Measurements from ENCODE around the gene PPP1R1B. TPM values are rescaled to one million over a fixed set of nuclear protein-coding genes. Genes with fewer than 3 reads are reported as not detected.
A peak's percentile ranks its signal among the peaks of the same experiment; 100 is the strongest.

Gene PPP1R1B
- total RNA-seq, 1 experiment from 2014 or later, result 0.08 TPM

GRCh38 chr17:39639566-39640458, 13.1 kb downstream of the PPP1R1B start:
- in situ Hi-C loops (cut with HindIII; ENCODE audit: low pct_unique_long_range_greater_than_20kb, low sequenced_read_pairs), result no loop called here
- DNase-seq (ENCODE audit: low read depth, low spot score), result no peak

- in situ Hi-C loops (cut with HindIII; ENCODE audit: low pct_unique_long_range_greater_than_20kb, low sequenced_read_pairs), result no loop called here
- no peak for DNase-seq (ENCODE audit: low read depth, low spot score)
Measured at GRCh38 chr17:39640591-39641031, 13.9 kb downstream of the PPP1R1B start.

- in situ Hi-C loops (cut with HindIII; ENCODE audit: low pct_unique_long_range_greater_than_20kb, low sequenced_read_pairs), result no loop called here
- no peak for DNase-seq (ENCODE audit: low read depth, low spot score)
Measured at GRCh38 chr17:39641097-39641496, 14.3 kb downstream of the PPP1R1B start.

- in situ Hi-C loops (cut with HindIII; ENCODE audit: low pct_unique_long_range_greater_than_20kb, low sequenced_read_pairs), result no loop called here
- DNase-seq (ENCODE audit: low read depth, low spot score), result no peak
Measured at GRCh38 chr17:39641883-39642282, 15.1 kb downstream of the PPP1R1B start.

GRCh38 chr17:39642291-39643074, 15.7 kb downstream of the PPP1R1B start:
- DNase-seq (ENCODE audit: low read depth, low spot score), result no peak
- in situ Hi-C loops (cut with HindIII; ENCODE audit: low pct_unique_long_range_greater_than_20kb, low sequenced_read_pairs), result no loop called here

- in situ Hi-C loops (cut with HindIII; ENCODE audit: low pct_unique_long_range_greater_than_20kb, low sequenced_read_pairs), result no loop called here
- DNase-seq (ENCODE audit: low read depth, low spot score), result no peak
Measured at GRCh38 chr17:39643271-39643670, 16.5 kb downstream of the PPP1R1B start.

- in situ Hi-C loops (cut with HindIII; ENCODE audit: low pct_unique_long_range_greater_than_20kb, low sequenced_read_pairs), result no loop called here
- DNase-seq (ENCODE audit: low read depth, low spot score), result no peak
Measured at GRCh38 chr17:39647256-39647655, 20.5 kb downstream of the PPP1R1B start.

GRCh38 chr17:39648616-39649366, 22.0 kb downstream of the PPP1R1B start:
- in situ Hi-C loops (cut with HindIII; ENCODE audit: low pct_unique_long_range_greater_than_20kb, low sequenced_read_pairs), result no loop called here
- no peak for DNase-seq (ENCODE audit: low read depth, low spot score)

GRCh38 chr17:39650121-39650579, 23.4 kb downstream of the PPP1R1B start:
- no peak for DNase-seq (ENCODE audit: low read depth, low spot score)
- in situ Hi-C loops (cut with HindIII; ENCODE audit: low pct_unique_long_range_greater_than_20kb, low sequenced_read_pairs), result no loop called here

GRCh38 chr17:39651923-39652586, 25.3 kb downstream of the PPP1R1B start:
- in situ Hi-C loops (cut with HindIII; ENCODE audit: low pct_unique_long_range_greater_than_20kb, low sequenced_read_pairs), result no loop called here
- no peak for DNase-seq (ENCODE audit: low read depth, low spot score)

GRCh38 chr17:39652587-39653315, 26.0 kb downstream of the PPP1R1B start:
- DNase-seq (ENCODE audit: low read depth, low spot score), result no peak
- in situ Hi-C loops (cut with HindIII; ENCODE audit: low pct_unique_long_range_greater_than_20kb, low sequenced_read_pairs), result no loop called here

- in situ Hi-C loops (cut with HindIII; ENCODE audit: low pct_unique_long_range_greater_than_20kb, low sequenced_read_pairs), result no loop called here
- DNase-seq (ENCODE audit: low read depth, low spot score), result no peak
Measured at GRCh38 chr17:39653316-39653661, 26.5 kb downstream of the PPP1R1B start.

- in situ Hi-C loops (cut with HindIII; ENCODE audit: low pct_unique_long_range_greater_than_20kb, low sequenced_read_pairs), result no loop called here
- DNase-seq (ENCODE audit: low read depth, low spot score), result peak; percentile 81
Measured at GRCh38 chr17:39653662-39654331, 27.0 kb downstream of the PPP1R1B start.

- in situ Hi-C loops (cut with HindIII; ENCODE audit: low pct_unique_long_range_greater_than_20kb, low sequenced_read_pairs), result no loop called here
- DNase-seq (ENCODE audit: low read depth, low spot score), result no peak
Measured at GRCh38 chr17:39655105-39655504, 28.4 kb downstream of the PPP1R1B start.

GRCh38 chr17:39658346-39658745, 31.6 kb downstream of the PPP1R1B start:
- no peak for DNase-seq (ENCODE audit: low read depth, low spot score)
- in situ Hi-C loops (cut with HindIII; ENCODE audit: low pct_unique_long_range_greater_than_20kb, low sequenced_read_pairs), result no loop called here

GRCh38 chr17:39658760-39659159, 32.0 kb downstream of the PPP1R1B start:
- no peak for DNase-seq (ENCODE audit: low read depth, low spot score)
- in situ Hi-C loops (cut with HindIII; ENCODE audit: low pct_unique_long_range_greater_than_20kb, low sequenced_read_pairs), result no loop called here
